GM18519 (cell line): ENCODE measurements around the gene FOXK1.

Experiments used
- ATAC-seq: cut with Tn5 transposase; IDR thresholded peaks from one replicate; pipeline ENCODE4 v1.9.1; 2021; ENCODE audit warnings: mild to moderate bottlenecking, moderate library complexity; ENCODE audit not compliant: unreplicated experiment, low FRiP score

The FOXK1 gene

DNA sequence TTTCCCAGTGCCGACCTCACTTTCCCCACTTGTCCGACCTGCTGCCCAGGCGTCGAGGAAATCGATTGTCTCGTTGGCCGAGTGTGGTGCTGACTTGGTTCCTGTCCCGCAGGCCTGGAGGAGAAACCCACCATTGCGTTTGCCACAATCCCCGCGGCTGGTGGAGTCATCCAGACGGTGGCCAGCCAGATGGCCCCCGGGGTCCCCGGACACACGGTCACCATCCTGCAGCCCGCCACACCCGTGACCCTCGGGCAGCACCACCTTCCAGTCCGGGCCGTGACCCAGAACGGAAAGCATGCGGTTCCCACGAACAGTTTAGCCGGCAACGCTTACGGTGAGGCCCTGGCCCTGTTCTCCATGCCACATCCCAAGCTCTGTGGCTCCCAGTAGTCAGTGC lies 78.9 kb downstream of the FOXK1 start:
- ATAC-seq = no peak

DNA sequence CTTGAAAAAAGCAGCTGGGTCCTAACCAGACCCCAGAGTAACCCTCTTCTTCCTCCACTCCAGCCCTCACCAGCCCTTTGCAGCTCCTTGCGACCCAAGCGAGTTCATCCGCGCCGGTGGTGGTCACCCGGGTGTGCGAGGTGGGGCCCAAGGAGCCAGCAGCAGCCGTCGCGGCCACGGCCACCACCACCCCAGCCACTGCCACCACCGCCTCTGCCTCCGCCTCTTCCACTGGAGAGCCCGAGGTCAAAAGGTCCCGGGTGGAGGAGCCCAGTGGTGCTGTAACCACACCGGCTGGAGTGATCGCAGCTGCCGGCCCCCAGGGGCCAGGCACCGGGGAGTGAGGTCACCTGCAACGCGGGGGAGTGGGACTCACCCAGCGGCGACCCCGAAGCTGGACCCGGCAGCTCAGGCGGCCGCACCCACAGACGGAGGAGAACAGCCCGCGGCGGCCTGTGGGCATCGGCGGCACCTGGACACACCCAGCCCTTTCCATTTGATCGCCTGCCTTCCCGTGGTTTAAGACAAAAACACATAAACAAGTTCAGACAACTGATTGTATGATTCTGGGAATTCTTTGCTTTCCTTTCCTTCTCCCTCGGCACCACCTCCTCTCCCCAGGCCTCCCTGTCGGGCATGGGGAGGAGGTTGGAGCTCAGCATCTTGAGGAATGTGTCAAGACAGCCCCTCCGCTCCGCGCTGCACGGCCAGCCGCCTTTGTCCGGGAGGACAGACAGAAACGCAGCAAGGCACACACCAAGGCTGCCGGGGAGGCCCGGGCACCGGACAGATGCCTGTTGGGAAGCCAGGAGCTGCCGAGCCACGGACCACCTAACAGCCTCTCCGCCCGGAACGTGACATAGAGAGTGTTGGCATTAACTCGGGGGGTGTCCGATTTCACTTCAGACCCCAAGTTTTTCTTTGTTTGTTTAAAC lies 80.3 kb downstream of the FOXK1 start:
- no peak for ATAC-seq

DNA sequence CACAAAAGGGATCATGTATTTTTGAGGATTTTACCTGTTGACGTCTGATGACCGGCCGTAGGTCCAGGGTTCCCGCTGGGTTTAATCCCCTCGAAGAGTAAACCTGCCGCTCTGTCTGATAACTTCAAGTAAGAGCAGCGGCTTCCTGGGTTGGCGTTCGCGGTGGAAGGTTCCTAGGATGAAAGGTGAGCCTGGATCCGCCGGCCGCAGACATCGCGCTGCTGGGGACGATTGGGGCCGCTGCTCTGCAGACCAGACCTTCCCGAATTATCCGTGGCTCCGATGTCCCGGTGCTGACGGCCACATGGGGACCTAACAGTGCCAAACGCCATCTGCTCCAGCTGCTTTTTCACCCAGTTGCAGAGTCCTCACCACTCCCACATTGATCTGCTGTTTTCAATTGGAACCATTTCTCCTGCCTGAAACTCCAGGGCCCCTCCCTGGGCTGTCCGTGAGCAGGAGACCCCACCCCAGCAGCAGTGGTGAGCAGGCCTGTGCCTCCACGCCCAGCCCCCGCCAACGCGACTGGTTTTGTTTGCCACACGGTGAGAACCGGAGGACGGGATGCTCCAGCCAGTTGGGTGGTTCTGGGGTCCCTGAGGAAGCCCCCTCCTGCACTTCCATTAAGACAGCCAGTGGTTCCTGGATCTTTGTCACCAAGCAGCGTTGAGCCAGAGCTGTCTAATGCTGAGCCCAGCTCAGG lies 81.1 kb downstream of the FOXK1 start:
- no peak for ATAC-seq

DNA sequence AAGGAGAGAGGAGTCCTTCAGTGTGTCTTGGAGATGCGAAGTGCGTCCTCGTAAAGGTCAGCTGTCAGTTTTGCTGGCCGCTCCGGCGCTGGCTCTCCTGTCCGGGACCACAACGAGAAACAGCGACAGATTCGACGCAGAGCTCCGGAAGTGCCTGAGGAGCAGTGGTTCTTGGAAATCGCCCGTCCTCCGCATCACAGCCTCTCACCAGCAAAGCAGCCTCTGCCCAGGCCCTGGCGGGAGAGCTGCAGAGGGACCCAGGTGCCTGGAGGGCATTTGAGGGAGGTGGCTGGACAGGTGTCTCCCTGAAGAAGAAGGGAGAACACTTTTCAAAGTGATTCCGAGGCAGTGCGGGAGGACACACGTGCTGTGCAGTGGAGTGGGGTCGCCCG lies 81.7 kb downstream of the FOXK1 start:
- ATAC-seq = no peak

DNA sequence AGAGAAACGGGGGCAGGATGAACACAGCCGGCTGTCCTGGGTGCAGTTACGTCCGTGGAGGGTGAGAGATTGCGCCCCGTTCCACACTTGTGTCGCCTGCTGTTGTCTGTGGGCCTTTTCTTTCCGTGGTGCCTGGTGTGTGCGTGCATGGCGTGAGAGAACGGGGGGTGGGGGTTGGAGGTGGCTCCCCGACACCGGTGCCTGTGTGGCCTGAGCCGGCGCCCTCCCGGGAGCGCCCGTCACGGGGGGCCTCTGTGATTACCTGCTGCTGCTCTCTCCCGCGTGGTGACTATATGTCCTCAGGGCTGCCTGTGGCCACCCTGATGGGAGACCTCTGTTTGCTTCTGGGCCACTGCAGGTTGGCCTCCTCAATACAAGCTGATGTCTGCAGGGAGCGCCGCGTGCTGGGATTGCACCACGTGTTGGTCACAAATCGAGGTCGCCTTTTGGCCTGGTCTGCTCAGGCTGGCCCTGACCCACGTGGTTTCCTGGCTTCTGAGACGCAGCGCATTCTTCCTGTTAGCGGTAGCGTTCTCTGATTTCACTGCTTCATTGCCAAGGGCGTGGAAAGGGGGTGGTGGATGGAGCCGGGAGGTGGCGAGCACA lies 82.4 kb downstream of the FOXK1 start:
- ATAC-seq = no peak

DNA sequence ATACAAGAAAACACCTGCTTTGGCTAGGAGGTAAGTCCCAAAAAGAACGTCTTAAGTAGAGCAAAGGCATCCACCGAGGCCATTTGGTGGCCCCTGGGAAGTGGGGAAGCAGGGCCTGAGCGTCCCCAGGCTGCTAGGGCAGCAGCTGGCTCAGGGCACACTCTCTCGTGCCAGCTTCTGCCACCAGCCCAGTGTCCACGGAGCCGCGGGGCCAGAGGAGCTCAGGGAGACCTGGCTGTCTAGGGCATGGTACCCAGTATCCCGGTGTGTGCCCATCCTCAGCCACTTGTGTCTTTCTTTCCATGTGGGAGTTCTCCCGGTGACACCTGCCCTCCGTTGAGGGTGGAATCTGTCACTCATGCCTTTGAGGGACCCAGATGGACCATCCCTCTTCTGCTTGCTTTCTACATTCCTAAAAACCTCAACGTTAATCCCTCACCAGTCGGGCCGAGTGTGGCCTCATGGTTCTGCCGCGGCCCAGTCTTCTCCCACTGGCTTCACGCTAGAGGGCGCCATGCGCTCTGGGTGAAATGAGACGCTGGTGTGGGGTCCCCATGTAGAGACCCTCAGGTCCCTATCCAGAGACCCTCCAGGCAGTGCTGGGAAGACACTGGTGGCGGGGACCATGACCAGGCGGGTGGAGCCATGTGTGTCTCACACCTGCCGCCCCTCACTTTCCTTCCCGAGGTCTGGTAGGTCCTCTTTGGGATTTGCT lies 83.8 kb downstream of the FOXK1 start:
- no peak for ATAC-seq

DNA sequence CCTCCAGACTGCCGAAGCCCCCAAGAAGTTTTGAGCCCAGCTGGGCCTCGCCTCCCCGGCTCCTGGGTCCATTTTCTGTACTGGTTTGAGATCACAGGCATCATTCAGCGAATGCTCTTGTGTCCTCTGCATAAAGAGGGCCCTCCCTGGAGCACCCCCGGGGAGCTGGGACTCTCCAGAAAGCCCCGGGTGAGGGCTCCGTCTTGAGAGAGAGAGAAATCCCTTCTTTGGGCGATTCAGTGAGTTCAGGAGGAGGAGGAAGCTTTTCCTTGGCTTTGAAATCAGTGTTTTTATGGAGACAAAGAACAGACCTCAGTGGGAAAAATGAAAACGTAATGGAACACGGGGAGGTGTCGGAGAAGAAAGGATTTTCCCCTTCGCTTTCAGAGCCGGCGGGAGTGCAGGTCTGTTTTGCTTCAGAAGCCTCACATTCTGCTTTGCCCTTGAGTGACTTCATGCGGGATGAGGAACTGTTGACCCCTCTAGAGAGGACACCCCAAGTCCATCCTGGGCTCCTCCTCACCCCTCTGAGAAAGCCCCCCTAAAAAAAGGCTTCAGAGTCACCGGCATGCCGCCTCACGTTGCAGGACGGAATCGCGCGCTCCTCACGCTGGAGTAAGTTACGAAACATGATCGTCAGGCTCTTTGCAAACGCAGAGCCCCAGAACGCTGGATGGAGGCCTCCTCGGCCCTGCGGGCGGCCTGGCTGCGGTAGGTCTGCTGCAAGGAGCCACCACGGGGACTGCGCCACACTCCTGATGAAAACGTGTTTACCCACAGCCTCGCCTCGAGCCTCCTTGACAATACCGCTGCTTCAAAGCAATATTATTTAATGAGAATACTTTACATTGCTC lies 84.8 kb downstream of the FOXK1 start:
- ATAC-seq = no peak

DNA sequence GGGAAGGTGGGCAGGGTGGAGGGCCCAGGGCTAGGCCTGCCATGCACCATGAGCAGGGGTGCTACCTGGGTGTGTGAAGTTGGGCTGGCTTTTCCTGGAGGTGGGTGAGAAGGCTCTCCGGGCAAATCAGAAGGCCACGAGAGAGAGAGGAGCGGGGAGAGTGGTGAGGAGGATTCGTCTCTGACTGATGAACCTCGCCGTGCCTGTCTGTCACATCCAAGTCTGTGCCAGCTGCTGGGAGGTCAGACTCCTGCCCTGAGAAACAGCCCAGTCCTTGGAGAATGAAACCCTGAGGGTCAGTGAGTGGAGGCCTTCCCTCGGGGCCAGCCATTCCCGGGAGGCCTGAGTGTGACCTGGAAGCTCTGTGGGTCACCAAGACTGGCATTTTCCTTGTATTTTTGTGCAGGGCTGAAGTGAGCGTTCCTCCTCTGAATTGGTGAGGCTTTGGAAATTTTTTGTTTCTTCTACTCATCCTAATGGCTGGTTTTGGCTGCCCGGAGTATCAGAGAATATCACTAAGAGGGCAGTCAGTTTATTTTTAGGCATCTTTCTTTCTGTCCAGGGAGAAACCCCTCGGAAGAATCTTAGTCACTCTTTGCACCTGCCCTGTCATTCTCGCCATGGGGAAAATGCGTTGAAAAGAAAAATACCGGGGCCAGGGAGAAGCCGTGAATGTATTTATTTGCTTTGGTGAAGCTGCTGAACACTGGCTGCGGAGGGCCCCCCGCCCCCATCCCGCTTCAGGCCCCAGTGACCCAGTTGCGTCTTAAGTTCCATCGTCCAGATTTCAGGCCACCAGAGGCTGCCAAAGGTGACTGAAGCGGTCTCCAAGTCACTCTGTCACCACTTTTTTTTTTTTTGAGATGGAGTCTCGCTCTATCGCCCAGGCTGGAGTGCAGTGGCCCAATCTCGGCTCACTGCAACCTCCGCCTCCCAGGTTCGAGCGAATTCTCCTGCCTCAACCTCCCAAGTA lies 86.8 kb downstream of the FOXK1 start:
- ATAC-seq = no peak

DNA sequence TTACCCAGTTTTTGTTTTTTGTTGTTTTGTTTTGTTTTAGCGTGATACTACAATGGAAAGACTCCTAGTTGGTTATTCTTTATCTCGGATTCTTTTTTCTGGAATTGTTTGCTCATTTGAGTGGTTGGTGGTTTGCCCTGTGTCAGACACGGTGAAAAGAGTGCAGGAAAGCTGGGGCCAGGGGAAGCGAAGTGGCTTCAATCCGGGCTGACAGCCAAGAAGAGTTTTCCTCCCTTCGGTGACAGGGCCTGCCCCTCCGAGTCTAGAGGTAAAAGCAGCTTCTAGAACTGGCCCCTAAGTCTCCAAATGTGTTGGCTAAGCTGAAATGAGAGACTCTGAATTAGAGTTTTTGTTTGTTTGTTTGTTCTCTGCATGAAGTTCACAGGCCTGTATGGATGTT lies 87.7 kb downstream of the FOXK1 start:
- no peak for ATAC-seq

DNA sequence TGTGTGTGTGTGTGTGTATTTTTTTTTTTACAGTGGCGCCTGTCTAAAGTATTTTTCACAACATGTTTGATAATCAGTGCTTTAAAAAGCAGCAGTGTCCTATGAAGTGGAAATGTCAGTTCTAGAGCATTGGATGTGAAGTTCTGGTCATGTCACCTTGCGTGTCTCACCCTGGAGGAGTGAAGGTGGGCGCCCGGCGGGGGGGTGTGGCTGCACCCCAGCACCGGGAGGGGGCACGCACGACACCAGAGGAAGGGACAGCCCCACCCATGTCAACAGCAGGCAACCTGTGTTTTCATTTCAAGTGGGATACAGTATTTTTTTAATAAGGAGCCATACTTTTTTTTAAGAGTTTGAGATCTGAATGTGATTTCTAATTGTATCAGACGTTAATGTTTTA lies 88.8 kb downstream of the FOXK1 start:
- no peak for ATAC-seq

DNA sequence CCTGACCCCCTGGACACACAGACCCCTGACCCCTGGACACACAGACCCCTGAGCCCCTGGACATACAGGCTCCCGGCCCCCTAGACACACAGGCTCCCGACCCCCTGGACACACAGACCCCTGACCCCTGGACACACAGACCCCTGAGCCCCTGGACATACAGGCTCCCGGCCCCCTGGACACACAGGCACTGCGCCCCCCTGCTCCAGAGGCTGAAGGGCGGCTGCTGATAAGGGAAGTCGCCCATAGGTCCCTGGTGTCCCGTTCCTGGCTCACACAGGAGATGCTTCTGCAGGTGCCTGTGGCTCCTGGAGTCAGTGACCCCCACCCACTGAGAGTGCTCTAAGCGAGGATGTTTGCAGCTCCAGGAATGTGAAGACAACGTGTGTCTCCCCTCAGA lies 89.6 kb downstream of the FOXK1 start:
- no peak for ATAC-seq

DNA sequence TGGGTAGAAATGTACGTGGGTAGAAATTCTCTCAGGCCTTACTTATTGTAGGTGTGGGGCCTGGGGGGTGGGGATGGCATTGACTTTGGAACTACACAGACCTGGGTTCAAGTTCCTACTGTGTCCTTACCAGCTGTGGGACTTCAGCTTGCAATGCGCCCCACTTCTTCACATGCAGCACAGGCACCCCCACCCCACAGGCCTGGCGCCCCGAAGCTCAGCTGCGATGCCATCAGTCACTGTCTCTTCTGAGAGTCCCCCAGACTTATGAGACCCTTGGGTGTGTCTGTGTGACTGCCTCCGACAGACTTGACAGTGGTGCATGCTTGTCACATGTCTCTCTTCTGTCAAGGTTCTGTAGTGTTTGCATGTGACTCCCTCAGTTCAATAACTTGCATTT lies 90.2 kb downstream of the FOXK1 start:
- no peak for ATAC-seq

DNA sequence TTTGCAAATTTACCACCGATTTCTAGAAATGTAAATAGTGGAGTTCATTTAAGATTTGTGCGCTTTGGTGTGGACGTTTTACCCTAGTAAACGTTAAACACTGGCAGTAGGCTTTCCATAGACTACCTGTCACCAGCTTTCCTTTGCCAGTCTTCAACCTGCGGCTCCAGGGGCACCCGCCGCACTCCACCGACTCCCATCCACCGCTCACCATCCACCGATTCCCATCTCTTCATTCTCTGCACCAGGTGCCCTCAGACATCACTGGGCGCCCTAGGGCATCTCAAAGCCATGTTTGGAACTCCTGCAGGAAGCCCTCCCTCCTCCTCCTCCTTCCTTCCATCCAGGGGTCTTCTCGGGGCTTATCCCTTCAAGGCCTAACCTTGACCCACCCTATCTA lies 91.9 kb downstream of the FOXK1 start:
- ATAC-seq = no peak

DNA sequence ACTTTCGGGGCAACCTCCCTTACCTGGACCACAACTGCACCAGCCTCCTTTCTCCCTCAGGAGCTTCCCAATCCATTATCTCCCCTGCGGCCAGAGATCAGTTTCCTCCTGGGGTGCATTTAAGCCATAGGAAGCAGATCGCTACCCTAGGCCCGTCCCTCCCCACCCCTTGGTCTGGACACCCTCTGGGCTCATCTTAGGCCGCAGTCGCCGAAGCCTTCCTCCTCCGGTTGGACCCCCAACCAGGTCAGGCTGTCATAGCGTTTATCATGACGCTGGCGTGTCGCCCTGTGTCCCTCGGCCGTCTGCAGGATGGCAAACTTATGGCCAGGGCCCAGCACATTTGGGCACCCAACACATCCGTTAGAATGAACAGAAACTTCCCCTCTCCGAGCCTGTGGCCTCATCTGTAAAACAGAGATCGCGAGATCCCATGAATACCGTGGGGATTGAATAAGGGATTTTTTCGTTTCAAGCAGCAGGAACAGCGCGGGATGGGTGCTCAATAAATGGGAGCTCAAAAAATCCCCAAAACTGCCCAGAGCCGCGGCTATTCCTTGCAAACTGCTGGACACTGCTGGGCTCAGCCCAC lies 92.7 kb downstream of the FOXK1 start:
- peak; percentile 16 for ATAC-seq

DNA sequence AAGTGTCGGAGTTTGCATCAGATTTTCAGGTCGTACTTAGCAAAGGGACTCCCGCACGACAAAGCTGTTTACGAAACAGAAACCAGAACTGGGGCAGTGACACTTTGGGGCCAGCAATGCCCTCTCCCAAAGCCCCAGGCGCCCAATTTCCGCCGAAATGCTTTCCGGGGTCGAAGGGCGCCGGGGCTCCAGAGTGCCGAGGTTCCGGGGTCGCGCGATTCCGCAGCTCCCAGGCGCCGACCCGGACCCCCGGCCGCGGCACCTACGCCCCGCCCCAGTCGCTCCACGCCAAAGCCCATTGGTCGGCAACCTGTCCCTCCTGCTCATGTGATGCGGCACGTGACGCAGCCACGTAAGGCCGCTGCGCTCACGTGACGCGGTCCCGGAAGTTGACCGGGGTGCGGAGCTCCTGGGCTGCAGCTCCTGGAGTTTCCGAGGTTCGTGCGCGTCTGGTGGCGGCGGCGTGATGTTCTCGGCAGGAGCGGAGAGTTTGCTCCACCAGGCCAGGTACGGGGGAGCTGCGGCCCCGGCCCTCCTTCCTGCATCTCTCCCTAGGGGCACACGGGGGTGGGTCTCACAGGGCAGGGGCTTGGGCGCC lies 93.3 kb downstream of the FOXK1 start, which contains the start of gene AP5Z1:
TSS of gene AP5Z1 (plus strand) at position 374 of the 598 bp plus-strand sequence. CDS start at position 467, 93 bp downstream.
- peak; percentile 87 for ATAC-seq

DNA sequence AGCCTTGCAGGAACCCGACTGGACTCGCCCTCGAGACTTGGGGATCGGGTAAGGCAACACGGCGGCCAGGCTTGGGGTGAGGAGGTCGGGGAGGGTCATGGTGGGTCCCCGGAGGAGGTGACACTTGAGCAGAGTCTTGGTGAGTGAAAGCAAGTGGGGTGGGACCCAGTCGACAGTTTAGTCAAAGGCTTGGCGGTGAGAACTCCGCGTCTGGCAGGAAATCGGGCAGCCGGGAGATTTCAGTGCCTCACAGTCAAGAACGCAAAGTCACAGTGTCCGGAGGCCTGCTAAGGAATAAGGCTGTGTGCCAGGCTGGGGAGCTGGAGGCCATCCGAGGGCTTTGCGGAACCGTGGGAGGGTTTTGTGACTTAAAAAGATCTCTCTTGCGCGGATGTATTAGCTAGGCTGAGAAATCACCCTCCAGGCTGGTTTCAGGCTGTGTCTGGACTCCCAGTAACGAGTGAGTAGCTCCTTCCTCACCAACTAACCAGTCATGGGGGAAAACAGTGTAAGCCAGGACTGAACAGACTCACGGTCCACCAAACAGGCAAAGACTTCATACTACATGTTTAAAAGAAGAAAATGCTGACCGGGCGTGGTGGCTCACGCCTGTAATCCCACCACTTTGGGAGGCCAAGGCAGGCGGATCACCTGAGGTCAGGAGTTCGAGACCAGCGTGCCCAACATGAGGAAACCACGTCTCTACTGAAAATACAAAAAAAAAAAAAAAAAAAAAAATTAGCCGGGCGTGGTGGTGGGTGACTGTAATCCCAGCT lies 93.9 kb downstream of the FOXK1 start:
- no peak for ATAC-seq

DNA sequence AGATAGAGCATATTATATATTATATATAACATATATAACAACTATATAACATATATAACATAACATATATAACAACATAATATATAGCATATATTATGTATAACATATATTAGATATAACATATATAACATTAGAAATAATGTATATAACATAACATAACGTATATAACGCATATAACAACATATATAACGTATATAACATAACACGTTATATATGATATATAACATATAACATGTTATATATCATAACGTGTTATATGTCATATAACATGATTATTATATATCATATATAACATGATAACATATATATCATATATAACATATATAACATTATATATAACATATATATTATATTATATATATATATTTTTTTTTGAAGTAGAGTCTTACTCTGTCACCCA lies 97.0 kb downstream of the FOXK1 start:
- no peak for ATAC-seq
